ENCODE results near the gene TSEN2. TPM values are rescaled to one million over a fixed set of nuclear protein-coding genes. Genes with fewer than 3 reads are reported as not detected.

Gene TSEN2
- total and polyA plus RNA-seq, 2 of the 4 experiments (the other 2 are of a cell fraction) = 9.5 to 14.2 TPM

- no TSS peak for BruUV-seq (replicated peaks)
- ATAC-seq (ENCODE audit: low read depth) = no peak
- Histone ChIP-seq H2AK9ac (replicated peaks; ENCODE audit: low read depth, low read length, poor library complexity) (no peak overlapping the region), H3K9me3 (ENCODE audit: control insufficient read depth, insufficient read depth, low read length) (no peaks in the 10 kb centered on the region), H4K5ac (ENCODE audit: low read depth, low read length) (no peak overlapping the region), H2BK120ac (ENCODE audit: low read depth, low read length) (no peak overlapping the region), H3K27ac (ENCODE audit: insufficient read depth, low read length) (no peak overlapping the region), H3K36me3 (ENCODE audit: control insufficient read depth, insufficient read depth, low read length) (peaks cover 24% of the 10 kb centered on the region), H3K23ac (ENCODE audit: low read depth, low read length) (no peak overlapping the region), H3K4me1 (ENCODE audit: control insufficient read depth, insufficient read depth, low read length) (peaks cover 5% of the 10 kb centered on the region), H4K8ac (ENCODE audit: low read depth in 2 of 2, low read length in 2 of 2) (no peak overlapping the region), H3K18ac (ENCODE audit: low read depth, low read length) (no peak overlapping the region), H3K9ac (ENCODE audit: low read depth, low read length) (no peak overlapping the region), H3K14ac (replicated peaks; ENCODE audit: low read depth, low read length) (no peak overlapping the region), H3K9me1 (ENCODE audit: insufficient read depth, low read length) (peaks cover 11% of the 10 kb centered on the region), H3K79me1 (ENCODE audit: low read depth in 1 of 2, low read length in 2 of 2) (no peaks in the 10 kb centered on the region; a peak in 1 of 4 replicates), H2AFZ (replicated peaks; ENCODE audit: low read length, poor library complexity) (no peak overlapping the region), H4K20me1 (ENCODE audit: insufficient read depth, low read length) (no peaks in the 10 kb centered on the region), H4K91ac (ENCODE audit: insufficient read depth, low read depth, low read length) (no peak overlapping the region), H2AK5ac (ENCODE audit: low read depth, low read length) (no peak overlapping the region), H2BK5ac (ENCODE audit: low read depth, low read length, poor library complexity, severe bottlenecking) (no peak overlapping the region), H3K4me3 (ENCODE audit: insufficient read depth, low read depth, low read length) (no peak overlapping the region), H2BK20ac (ENCODE audit: low read depth, low read length) (no peak overlapping the region), H3K56ac (ENCODE audit: extremely low read depth, insufficient read depth, low read length) (no peak overlapping the region), H3K4ac (ENCODE audit: low read depth, low read length) (no peak overlapping the region), H3K27me3 (ENCODE audit: control insufficient read depth, insufficient read depth, low read length) (no peaks in the 10 kb centered on the region), H3K4me2 (ENCODE audit: low read depth, low read length) (no peak overlapping the region), H2BK15ac (ENCODE audit: low read depth, low read length) (no peak overlapping the region)
- POLR2A ChIA-PET (ENCODE audit: unreplicated experiment) = no interaction called here
- DNase-seq = no peak
- TF ChIP-seq USF2 (IDR thresholded peaks at IDR 0.05; ENCODE audit: low read depth, low read length) = no peak
- TF ChIP-seq CHD1 (IDR thresholded peaks at IDR 0.05; ENCODE audit: low read depth, low read length) = no peak
- no peak for TF ChIP-seq CTCF (conservative IDR thresholded peaks at IDR 0.05; ENCODE audit: low read depth, low read length)
- no peak for TF ChIP-seq MAFK (IDR thresholded peaks at IDR 0.05; ENCODE audit: low read depth, low read length)
- TF ChIP-seq RAD21 (IDR thresholded peaks at IDR 0.05; ENCODE audit: low read length) = no peak
- no peak for TF ChIP-seq CEBPB (IDR thresholded peaks at IDR 0.05; ENCODE audit: low read depth, low read length)
- no peak for TF ChIP-seq POLR2A (IDR thresholded peaks at IDR 0.05; ENCODE audit: low read depth, low read length)
- 100% methylated on average over 1 of the region's 5 CpGs; no CpG with 5 or more reads in 1 of the 2 experiments for WGBS, 2 experiments (ENCODE audit: extremely low coverage in 2 of 2, insufficient read length in 1 of 2)
- dilution Hi-C loops (cut with HindIII; ENCODE audit: low sequenced_read_pairs, unreplicated experiment) (no loop called here), in situ Hi-C loops (cut with MboI; ENCODE audit: low sequenced_read_pairs) (no loop called here), intact Hi-C loops (cut with micrococcal nuclease) (no loop called here)
- CTCF ChIA-PET = no interaction called here
These were observed 15.2 kb downstream of the TSEN2 start for GRCh38 chr3:12499474-12499873.

All from IMR-90 (cell line).